Measurements from ENCODE around the gene SLC9A7. TPM values are rescaled to one million over a fixed set of nuclear protein-coding genes. Genes with fewer than 3 reads are reported as not detected.

SLC9A7 gene
- total and polyA plus RNA-seq, 3 experiments from 2014 or later: 0.63 to 26.7 (median 25.7) TPM

DNA sequence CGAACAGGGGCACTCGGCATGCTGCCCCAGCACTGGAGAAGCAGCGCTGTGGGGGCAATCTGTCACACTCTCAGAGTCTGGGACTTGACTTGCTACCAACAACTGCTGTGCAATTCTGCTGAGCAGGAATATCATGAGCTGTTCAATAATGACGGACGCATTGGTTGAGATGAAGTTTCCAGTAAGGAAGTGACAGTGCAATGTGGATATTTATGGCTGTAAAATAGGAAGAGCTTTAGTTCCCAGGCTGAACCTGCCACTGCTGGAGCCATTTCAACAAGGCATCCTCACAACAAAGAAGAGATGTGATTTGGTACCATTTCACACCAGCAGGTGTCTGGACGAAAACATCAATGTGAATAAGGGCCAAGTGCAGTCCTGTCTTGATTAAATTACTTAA is 161.1 kb downstream of the SLC9A7 start:
- H3K36me3 ChIP-seq (ENCODE audit: insufficient read depth, low read length): no peaks in the 10 kb centered on the region
- H3K27ac Mint-ChIP-seq: no peak overlapping the region
- no peak overlapping the region for H3K27ac ChIP-seq (ENCODE audit: low read depth, low read length)
- H3K4me1 ChIP-seq (ENCODE audit: insufficient read depth, low read length): no peaks in the 10 kb centered on the region
- H3K27me3 Mint-ChIP-seq: peaks cover 0 to 3% of the 10 kb centered on the region in 2 donors
- H3K4me3 ChIP-seq (ENCODE audit: low read length): no peak overlapping the region
- ChIA-PET POLR2A (no interaction called here), CTCF (no interaction called here)
- no peak overlapping the region for H3K4me3 Mint-ChIP-seq
- H3K36me3 Mint-ChIP-seq: peaks cover 0 to 15% (median 0%) of the 10 kb centered on the region in 3 donors
- no peaks in the 10 kb centered on the region for H3K9me3 Mint-ChIP-seq
- H3K4me1 Mint-ChIP-seq: peaks cover under 1 to 11% (median 8%) of the 10 kb centered on the region in 3 donors
- H3K27me3 ChIP-seq (ENCODE audit: insufficient read depth, low read length, poor library complexity, severe bottlenecking): no peaks in the 10 kb centered on the region
- no peak for DNase-seq
- H3K9me3 ChIP-seq (ENCODE audit: low read length): no peaks in the 10 kb centered on the region

GRCh38 chrX:46597208-46597607 is 161.7 kb downstream of the SLC9A7 start:
- Histone ChIP-seq H3K4me1 (ENCODE audit: insufficient read depth, low read length) (no peaks in the 10 kb centered on the region), H3K27me3 (ENCODE audit: insufficient read depth, low read length, poor library complexity, severe bottlenecking) (no peaks in the 10 kb centered on the region), H3K36me3 (ENCODE audit: insufficient read depth, low read length) (no peaks in the 10 kb centered on the region), H3K9me3 (ENCODE audit: low read length) (no peaks in the 10 kb centered on the region), H3K27ac (ENCODE audit: low read depth, low read length) (no peak overlapping the region), H3K4me3 (ENCODE audit: low read length) (no peak overlapping the region)
- no peaks in the 10 kb centered on the region for H3K9me3 Mint-ChIP-seq
- POLR2A ChIA-PET: no interaction called here
- H3K4me1 Mint-ChIP-seq: peaks cover 5 to 14% (median 8%) of the 10 kb centered on the region in 3 donors
- DNase-seq: no peak
- H3K4me3 Mint-ChIP-seq: no peak overlapping the region
- no peak overlapping the region for H3K27ac Mint-ChIP-seq
- CTCF ChIA-PET: no interaction called here
- H3K36me3 Mint-ChIP-seq: peaks cover 0 to 12% (median 0%) of the 10 kb centered on the region in 3 donors
- peaks cover 0 to 3% of the 10 kb centered on the region in 2 donors for H3K27me3 Mint-ChIP-seq

DNA sequence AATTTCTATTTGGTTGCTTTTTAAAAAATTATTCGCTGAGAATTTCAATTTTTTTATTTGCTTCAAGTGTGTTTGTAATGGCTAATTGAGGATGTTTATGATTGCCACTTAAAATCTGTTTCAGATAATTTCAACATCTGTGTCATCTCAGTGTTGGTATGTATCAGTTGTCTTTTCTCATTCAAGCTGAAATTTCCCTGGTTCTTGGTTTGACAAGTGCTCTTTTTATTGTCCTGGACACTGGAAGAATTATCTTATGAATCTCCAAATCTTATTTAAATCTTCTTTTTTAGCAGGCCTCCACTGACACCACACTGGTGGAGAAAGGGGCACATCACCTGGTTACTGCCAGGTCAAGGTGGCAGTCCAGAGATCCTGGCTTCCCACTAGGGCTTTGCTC is 163.8 kb downstream of the SLC9A7 start:
- ChIA-PET POLR2A (no interaction called here), CTCF (no interaction called here)
- Mint-ChIP-seq H3K27ac (no peak overlapping the region), H3K36me3 (peaks cover 0 to 9% (median 0%) of the 10 kb centered on the region in 3 donors), H3K4me1 (peaks cover 11 to 21% (median 18%) of the 10 kb centered on the region in 3 donors), H3K9me3 (no peaks in the 10 kb centered on the region), H3K4me3 (no peak overlapping the region), H3K27me3 (peaks cover 0 to 3% of the 10 kb centered on the region in 2 donors)
- no peaks in the 10 kb centered on the region for H3K27me3 ChIP-seq (ENCODE audit: insufficient read depth, low read length, poor library complexity, severe bottlenecking)
- no peak overlapping the region for H3K4me3 ChIP-seq (ENCODE audit: low read length)
- no peaks in the 10 kb centered on the region for H3K36me3 ChIP-seq (ENCODE audit: insufficient read depth, low read length)
- no peak for DNase-seq
- no peak overlapping the region for H3K27ac ChIP-seq (ENCODE audit: low read depth, low read length)
- peaks cover 5% of the 10 kb centered on the region for H3K4me1 ChIP-seq (ENCODE audit: insufficient read depth, low read length)
- H3K9me3 ChIP-seq (ENCODE audit: low read length): no peaks in the 10 kb centered on the region

- DNase-seq: no peak
- no peak overlapping the region for H3K27ac ChIP-seq (ENCODE audit: low read depth, low read length)
- H3K4me3 ChIP-seq (ENCODE audit: low read length): no peak overlapping the region
- peaks cover 25% of the 10 kb centered on the region for H3K4me1 ChIP-seq (ENCODE audit: insufficient read depth, low read length)
- Mint-ChIP-seq H3K27ac (peak overlapping the region in 7 of 8 donors; percentile 38 to 87 (median 55)), H3K4me1 (peaks cover 27 to 51% (median 46%) of the 10 kb centered on the region in 3 donors), H3K9me3 (no peaks in the 10 kb centered on the region), H3K27me3 (peaks cover 0 to 2% of the 10 kb centered on the region in 2 donors), H3K4me3 (peak overlapping the region in 2 of 7 donors; percentile 13 to 39), H3K36me3 (peaks cover 0 to 2% (median 2%) of the 10 kb centered on the region in 3 donors)
- no peaks in the 10 kb centered on the region for H3K27me3 ChIP-seq (ENCODE audit: insufficient read depth, low read length, poor library complexity, severe bottlenecking)
- H3K36me3 ChIP-seq (ENCODE audit: insufficient read depth, low read length): no peaks in the 10 kb centered on the region
- H3K9me3 ChIP-seq (ENCODE audit: low read length): no peaks in the 10 kb centered on the region
- ChIA-PET POLR2A (no interaction called here), CTCF (interaction anchor here (1.1 kb wide), 1 partner anchor 8 kb away, joined by 3 read pairs; no protein-coding TSS in a partner anchor)
Observed at GRCh38 chrX:46589977-46590723, 168.8 kb downstream of the SLC9A7 start.

DNA sequence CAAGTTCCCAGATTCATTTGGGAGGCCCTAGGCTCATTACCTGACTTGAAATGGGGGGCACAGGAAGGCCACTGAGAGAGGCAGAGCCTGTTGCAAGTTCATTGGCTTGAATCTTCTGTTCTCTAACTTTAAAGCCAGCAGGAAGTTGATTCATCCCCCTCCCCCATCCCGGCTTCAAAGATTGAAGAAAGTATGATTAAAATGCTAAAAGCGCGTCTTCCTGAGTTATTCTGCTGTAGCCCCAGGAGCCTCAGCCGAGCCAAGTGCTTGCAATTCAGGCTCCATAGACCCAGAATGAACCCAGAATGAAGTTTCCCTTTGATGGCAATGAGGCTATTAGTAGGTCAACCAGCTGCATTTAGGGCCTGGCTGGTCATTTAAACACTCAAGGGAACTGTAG is 170.7 kb downstream of the SLC9A7 start:
- H3K9me3 Mint-ChIP-seq: no peaks in the 10 kb centered on the region
- H3K36me3 Mint-ChIP-seq: peaks cover 0 to 2% (median 2%) of the 10 kb centered on the region in 3 donors
- H3K4me3 Mint-ChIP-seq: peak overlapping the region; percentile 61 to 88 (median 75)
- ChIA-PET CTCF (interaction anchor here (1.2 kb wide), 1 partner anchor 16 kb away, joined by 3 read pairs; no protein-coding TSS in a partner anchor), POLR2A (interaction anchor here (0.7 to 2.2 kb wide), 2 partner anchors 14 to 40 kb away, joined by 4 to 6 read pairs; no protein-coding TSS in a partner anchor)
- no peaks in the 10 kb centered on the region for H3K36me3 ChIP-seq (ENCODE audit: insufficient read depth, low read length)
- H3K27me3 Mint-ChIP-seq: peaks cover 0 to 2% of the 10 kb centered on the region in 2 donors
- peaks cover 25% of the 10 kb centered on the region for H3K4me1 ChIP-seq (ENCODE audit: insufficient read depth, low read length)
- peaks cover 21 to 56% (median 55%) of the 10 kb centered on the region in 3 donors for H3K4me1 Mint-ChIP-seq
- DNase-seq: peak in 1 of 5 donors; percentile 28
- H3K4me3 ChIP-seq (ENCODE audit: low read length): peak overlapping the region; percentile 2
- H3K27me3 ChIP-seq (ENCODE audit: insufficient read depth, low read length, poor library complexity, severe bottlenecking): no peaks in the 10 kb centered on the region
- peak overlapping the region; percentile 70 to 94 (median 84) for H3K27ac Mint-ChIP-seq
- no peak overlapping the region for H3K27ac ChIP-seq (ENCODE audit: low read depth, low read length)
- H3K9me3 ChIP-seq (ENCODE audit: low read length): no peaks in the 10 kb centered on the region

DNA sequence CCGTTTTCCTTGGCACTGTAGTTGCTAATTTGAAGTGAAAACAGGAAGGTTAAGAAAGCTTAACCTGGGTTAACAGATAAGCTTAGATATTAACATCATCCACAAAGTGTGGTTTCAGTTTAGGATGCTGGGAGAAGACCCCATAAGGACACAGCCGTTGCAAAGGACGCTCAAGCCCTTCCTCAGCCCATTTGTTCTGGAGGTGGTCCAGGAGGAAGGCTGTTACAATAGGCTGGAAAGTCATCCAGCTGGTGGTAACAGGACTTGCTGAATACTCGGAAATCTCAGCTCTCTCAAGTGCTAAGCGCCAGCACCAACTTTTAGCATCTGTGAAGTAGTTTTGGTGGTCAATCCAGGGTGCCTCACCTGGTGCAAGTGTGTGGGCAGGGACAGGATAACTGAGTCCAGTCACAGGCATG is 171.2 kb downstream of the SLC9A7 start:
- H3K36me3 Mint-ChIP-seq: peaks cover 0 to 2% (median 2%) of the 10 kb centered on the region in 3 donors
- ChIA-PET POLR2A (interaction anchor here (0.8 to 2.2 kb wide), 2 partner anchors 14 to 15 kb away, joined by 3 to 6 read pairs; no protein-coding TSS in a partner anchor), CTCF (interaction anchor here (0.9 to 1.6 kb wide), 2 partner anchors 14 to 16 kb away, joined by 3 to 7 read pairs; no protein-coding TSS in a partner anchor)
- H3K27me3 Mint-ChIP-seq: peaks cover 0 to 2% of the 10 kb centered on the region in 2 donors
- Histone ChIP-seq H3K4me3 (ENCODE audit: low read length) (peak overlapping the region; percentile 2), H3K27ac (ENCODE audit: low read depth, low read length) (no peak overlapping the region), H3K27me3 (ENCODE audit: insufficient read depth, low read length, poor library complexity, severe bottlenecking) (no peaks in the 10 kb centered on the region), H3K9me3 (ENCODE audit: low read length) (no peaks in the 10 kb centered on the region), H3K36me3 (ENCODE audit: insufficient read depth, low read length) (no peaks in the 10 kb centered on the region), H3K4me1 (ENCODE audit: insufficient read depth, low read length) (peaks cover 25% of the 10 kb centered on the region)
- peak overlapping the region; percentile 70 to 94 (median 84) for H3K27ac Mint-ChIP-seq
- peaks cover 21 to 60% (median 56%) of the 10 kb centered on the region in 3 donors for H3K4me1 Mint-ChIP-seq
- DNase-seq: no peak
- no peaks in the 10 kb centered on the region for H3K9me3 Mint-ChIP-seq
- H3K4me3 Mint-ChIP-seq: peak overlapping the region; percentile 61 to 88 (median 75)

GRCh38 chrX:46587158-46587557 is 171.8 kb downstream of the SLC9A7 start:
- POLR2A ChIA-PET: interaction anchor here (0.8 to 2.2 kb wide), 2 partner anchors 13 to 14 kb away, joined by 3 to 6 read pairs; no protein-coding TSS in a partner anchor
- Histone ChIP-seq H3K27ac (ENCODE audit: low read depth, low read length) (no peak overlapping the region), H3K36me3 (ENCODE audit: insufficient read depth, low read length) (no peaks in the 10 kb centered on the region), H3K9me3 (ENCODE audit: low read length) (no peaks in the 10 kb centered on the region), H3K27me3 (ENCODE audit: insufficient read depth, low read length, poor library complexity, severe bottlenecking) (no peaks in the 10 kb centered on the region), H3K4me3 (ENCODE audit: low read length) (no peak overlapping the region), H3K4me1 (ENCODE audit: insufficient read depth, low read length) (peaks cover 25% of the 10 kb centered on the region)
- CTCF ChIA-PET: interaction anchor here (0.9 to 1.6 kb wide), 2 partner anchors 13 to 15 kb away, joined by 3 to 7 read pairs; no protein-coding TSS in a partner anchor
- peaks cover 0 to 4% (median 2%) of the 10 kb centered on the region in 3 donors for H3K36me3 Mint-ChIP-seq
- peaks cover 0 to 2% of the 10 kb centered on the region in 2 donors for H3K27me3 Mint-ChIP-seq
- no peak for DNase-seq
- H3K4me3 Mint-ChIP-seq: peak overlapping the region in 5 of 7 donors; percentile 26 to 76 (median 47)
- H3K9me3 Mint-ChIP-seq: no peaks in the 10 kb centered on the region
- peaks cover 21 to 61% (median 59%) of the 10 kb centered on the region in 3 donors for H3K4me1 Mint-ChIP-seq
- peak overlapping the region in 7 of 8 donors; percentile 17 to 79 (median 70) for H3K27ac Mint-ChIP-seq

DNA sequence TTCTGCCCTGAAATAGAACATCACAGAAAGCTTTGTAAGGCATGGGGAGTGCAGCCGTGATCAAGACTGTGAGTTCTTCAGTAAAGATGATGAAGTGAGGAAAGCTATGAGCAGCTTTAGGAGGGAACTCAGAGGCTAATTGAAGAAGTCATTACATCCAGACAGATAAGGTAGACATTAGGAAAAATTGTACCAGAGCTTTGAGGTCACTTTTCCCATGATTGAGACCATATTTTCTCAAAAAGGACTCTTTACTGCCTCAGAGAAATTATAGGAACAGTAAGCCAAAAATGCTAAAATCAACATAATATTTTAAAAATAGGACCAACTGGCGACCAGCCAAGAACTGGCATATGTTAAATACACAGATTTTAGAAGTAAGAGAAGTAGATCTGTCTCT is 174.2 kb downstream of the SLC9A7 start:
- H3K4me1 ChIP-seq (ENCODE audit: insufficient read depth, low read length): peaks cover 18% of the 10 kb centered on the region
- no peak overlapping the region for H3K4me3 Mint-ChIP-seq
- H3K27me3 ChIP-seq (ENCODE audit: insufficient read depth, low read length, poor library complexity, severe bottlenecking): no peaks in the 10 kb centered on the region
- no peaks in the 10 kb centered on the region for H3K9me3 Mint-ChIP-seq
- H3K36me3 Mint-ChIP-seq: peaks cover 0 to 7% (median 5%) of the 10 kb centered on the region in 3 donors
- H3K27me3 Mint-ChIP-seq: peaks cover 0 to 2% of the 10 kb centered on the region in 2 donors
- H3K4me1 Mint-ChIP-seq: peaks cover 17 to 62% (median 51%) of the 10 kb centered on the region in 3 donors
- CTCF ChIA-PET: no interaction called here
- H3K36me3 ChIP-seq (ENCODE audit: insufficient read depth, low read length): no peaks in the 10 kb centered on the region
- DNase-seq: no peak
- H3K9me3 ChIP-seq (ENCODE audit: low read length): no peaks in the 10 kb centered on the region
- POLR2A ChIA-PET: no interaction called here
- H3K27ac Mint-ChIP-seq: peak overlapping the region in 1 of 8 donors; percentile 52
- H3K4me3 ChIP-seq (ENCODE audit: low read length): no peak overlapping the region
- H3K27ac ChIP-seq (ENCODE audit: low read depth, low read length): no peak overlapping the region

Data from CD8-positive, alpha-beta memory T cell (primary cell).